ENCODE data around the gene ST3GAL2. TPM values are rescaled to one million over a fixed set of nuclear protein-coding genes. Genes with fewer than 3 reads are reported as not detected.

ST3GAL2 gene
- total and polyA plus RNA-seq, 9 of the 15 experiments (the other 6 are each of a cell fraction or from before 2014, with no cell fraction given) = 1.5 to 108 (median 34.3) TPM

DNA sequence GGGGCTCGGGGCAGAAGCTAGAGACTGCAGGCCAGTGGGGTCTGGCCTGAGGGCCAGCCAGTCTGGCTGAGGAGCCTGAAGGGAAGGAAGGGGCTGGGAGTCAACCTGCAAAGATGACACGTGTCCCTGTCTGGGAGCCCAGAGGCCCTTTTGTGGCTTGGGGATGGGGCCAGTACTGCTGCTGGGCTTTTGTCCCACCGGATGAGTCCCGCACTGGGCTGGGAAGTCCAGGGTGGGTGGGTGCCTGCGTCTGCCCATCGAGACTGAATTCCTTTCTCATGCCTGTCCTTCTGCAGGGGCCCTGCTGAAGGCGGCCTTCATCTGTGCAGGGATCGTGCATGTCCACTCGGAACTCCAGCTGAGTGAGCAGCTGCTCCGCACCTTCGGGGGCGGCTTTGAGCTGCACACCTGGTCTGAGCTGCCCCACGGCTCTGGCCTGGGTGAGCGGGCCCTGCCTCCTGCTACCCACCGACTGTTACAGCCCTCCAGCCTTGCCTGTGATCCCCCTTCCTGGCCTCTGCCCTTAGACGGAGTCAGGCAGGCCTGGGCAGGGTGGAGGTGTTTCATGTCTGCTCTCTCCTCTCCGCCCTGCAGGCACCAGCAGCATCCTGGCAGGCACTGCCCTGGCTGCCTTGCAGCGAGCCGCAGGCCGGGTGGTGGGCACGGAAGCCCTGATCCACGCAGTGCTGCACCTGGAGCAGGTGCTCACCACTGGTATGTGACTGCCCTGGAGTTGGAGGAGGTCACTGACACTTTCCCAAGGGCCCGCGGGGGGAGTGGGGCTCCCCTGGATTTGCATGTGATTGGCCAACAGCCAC is 36.4 kb upstream of the ST3GAL2 start:
- Histone ChIP-seq H3K27me3 (ENCODE audit: control insufficient read depth in 2 of 2, insufficient read depth in 2 of 2, low read length in 2 of 2) (no peaks in the 10 kb centered on the region), H3K4me1 (replicated peaks in 1 of 2; ENCODE audit: control insufficient read depth in 2 of 2, insufficient read depth in 2 of 2, low read length in 2 of 2) (peaks cover 0 to 38% of the 10 kb centered on the region in 2 experiments; a peak in 3 of 5 replicates), H3K79me2 (ENCODE audit: control insufficient read depth, insufficient read depth, low read length) (no peaks in the 10 kb centered on the region), H3K9me1 (ENCODE audit: control insufficient read depth, insufficient read depth, low read length) (no peaks in the 10 kb centered on the region), H2AFZ (ENCODE audit: low read depth, low read length) (no peak overlapping the region), H3K4me2 (ENCODE audit: insufficient read depth, low read length) (no peak overlapping the region), H3K27ac (ENCODE audit: extremely low read depth, low read depth, low read length) (no peak overlapping the region), H3K36me3 (ENCODE audit: control insufficient read depth, insufficient read depth, low read length) (peaks cover 37% of the 10 kb centered on the region; the same call in 2 of the 3 replicates), H4K20me1 (replicated peaks; ENCODE audit: control insufficient read depth, insufficient read depth, low read length) (peaks cover 3% of the 10 kb centered on the region; the same call in 1 of the 2 replicates), H3K9ac (ENCODE audit: insufficient read depth in 1 of 2, low read depth in 2 of 2, low read length in 2 of 2) (peak overlapping the region in 1 of 2 experiments; percentile 52; a peak in 2 of 4 replicates), H3K9me3 (replicated peaks; ENCODE audit: control insufficient read depth, insufficient read depth, low read depth, low read length) (no peaks in the 10 kb centered on the region), H3K4me3 (no peak overlapping the region)
- ATAC-seq (no peak), DNase-seq (ENCODE audit: extremely low read depth in 1 of 4, low spot score in 3 of 4) (no peak), FAIRE-seq (no peak)
- TF ChIP-seq HNRNPL (IDR thresholded peaks at IDR 0.05; ENCODE audit: low read depth, low read length) (no peak), NFRKB (IDR thresholded peaks at IDR 0.05; ENCODE audit: low read depth) (no peak), ZNF124 (CRISPR knock-in tag; IDR thresholded peaks at IDR 0.05) (no peak), E2F3 (CRISPR knock-in tag; IDR thresholded peaks at IDR 0.05) (no peak), ADNP (tag; IDR thresholded peaks at IDR 0.05) (no peak), SAFB (IDR thresholded peaks at IDR 0.05; ENCODE audit: borderline replicate concordance, low read depth, low read length) (no peak), SLC30A9 (CRISPR knock-in tag; IDR thresholded peaks at IDR 0.05) (no peak), NR1H2 (CRISPR knock-in tag; IDR thresholded peaks at IDR 0.05) (no peak), ZNF12 (CRISPR knock-in tag; IDR thresholded peaks at IDR 0.05) (no peak), ZNF444 (CRISPR knock-in tag; IDR thresholded peaks at IDR 0.05) (no peak), ZNF79 (CRISPR knock-in tag; IDR thresholded peaks at IDR 0.05; ENCODE audit: low read depth) (no peak), RNF2 (IDR thresholded peaks at IDR 0.05) (no peak), RAD51 (IDR thresholded peaks at IDR 0.05; ENCODE audit: borderline replicate concordance, low read depth) (no peak)
- TF ChIP-seq, protein P1, sequence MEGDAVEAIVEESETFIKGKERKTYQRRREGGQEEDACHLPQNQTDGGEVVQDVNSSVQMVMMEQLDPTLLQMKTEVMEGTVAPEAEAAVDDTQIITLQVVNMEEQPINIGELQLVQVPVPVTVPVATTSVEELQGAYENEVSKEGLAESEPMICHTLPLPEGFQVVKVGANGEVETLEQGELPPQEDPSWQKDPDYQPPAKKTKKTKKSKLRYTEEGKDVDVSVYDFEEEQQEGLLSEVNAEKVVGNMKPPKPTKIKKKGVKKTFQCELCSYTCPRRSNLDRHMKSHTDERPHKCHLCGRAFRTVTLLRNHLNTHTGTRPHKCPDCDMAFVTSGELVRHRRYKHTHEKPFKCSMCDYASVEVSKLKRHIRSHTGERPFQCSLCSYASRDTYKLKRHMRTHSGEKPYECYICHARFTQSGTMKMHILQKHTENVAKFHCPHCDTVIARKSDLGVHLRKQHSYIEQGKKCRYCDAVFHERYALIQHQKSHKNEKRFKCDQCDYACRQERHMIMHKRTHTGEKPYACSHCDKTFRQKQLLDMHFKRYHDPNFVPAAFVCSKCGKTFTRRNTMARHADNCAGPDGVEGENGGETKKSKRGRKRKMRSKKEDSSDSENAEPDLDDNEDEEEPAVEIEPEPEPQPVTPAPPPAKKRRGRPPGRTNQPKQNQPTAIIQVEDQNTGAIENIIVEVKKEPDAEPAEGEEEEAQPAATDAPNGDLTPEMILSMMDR (IDR thresholded peaks at IDR 0.05 in 2 of 3, conservative IDR thresholded peaks at IDR 0.05 in 1 of 3; ENCODE audit: insufficient read depth in 2 of 3, low read depth in 1 of 3, low read length in 3 of 3) = no peak
- TF ChIP-seq, protein P2, sequence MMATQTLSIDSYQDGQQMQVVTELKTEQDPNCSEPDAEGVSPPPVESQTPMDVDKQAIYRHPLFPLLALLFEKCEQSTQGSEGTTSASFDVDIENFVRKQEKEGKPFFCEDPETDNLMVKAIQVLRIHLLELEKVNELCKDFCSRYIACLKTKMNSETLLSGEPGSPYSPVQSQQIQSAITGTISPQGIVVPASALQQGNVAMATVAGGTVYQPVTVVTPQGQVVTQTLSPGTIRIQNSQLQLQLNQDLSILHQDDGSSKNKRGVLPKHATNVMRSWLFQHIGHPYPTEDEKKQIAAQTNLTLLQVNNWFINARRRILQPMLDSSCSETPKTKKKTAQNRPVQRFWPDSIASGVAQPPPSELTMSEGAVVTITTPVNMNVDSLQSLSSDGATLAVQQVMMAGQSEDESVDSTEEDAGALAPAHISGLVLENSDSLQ (IDR thresholded peaks at IDR 0.05) = no peak
- ChIA-PET CTCF (ENCODE audit: low intra/inter-chr PET ratio) (no interaction called here), POLR2A (interaction anchor here (0.7 kb wide), 1 partner anchor 60 kb away, joined by 3 read pairs; no protein-coding TSS in a partner anchor)
- WGBS (ENCODE audit: insufficient coverage, low coverage, missing lambda C conversion rate) = 86% methylated on average over 20 of the region's 24 CpGs
- no TSS peak for BruUV-seq (replicated peaks)
- in situ Hi-C loops (cut with MboI) (no loop called here), intact Hi-C loops (cut with micrococcal nuclease) (no loop called here)

All from K562 (cell line).